Osteoblast (primary cell): ENCODE measurements around the gene U2AF2. TPM values are rescaled to one million over a fixed set of nuclear protein-coding genes. Genes with fewer than 3 reads are reported as not detected.

Experiments used
- DNase-seq: peaks from one replicate; pipeline ENCODE4 v3.0.0; 2011; ENCODE audit warnings: low spot score, mixed read lengths; ENCODE audit not compliant: insufficient read length; ENCODE audit errors: missing footprints
- H2AFZ ChIP-seq: 2 replicates; pipeline ENCODE4 v1.6.0; 2011; ENCODE audit warnings: mild to moderate bottlenecking, low read length
- H3K27ac ChIP-seq: 2 replicates; pipeline ENCODE4 v1.5.1; 2011; ENCODE audit warnings: mild to moderate bottlenecking, low read depth, low read length, moderate library complexity
- H3K27me3 ChIP-seq: 2 replicates; pipeline ENCODE4 v1.6.0; 2012; ENCODE audit warnings: mild to moderate bottlenecking, control low read depth, inconsistent platforms, low read length, moderate library complexity; ENCODE audit not compliant: insufficient read depth
- H3K36me3 ChIP-seq: 2 replicates; pipeline ENCODE4 v1.5.1; 2011; ENCODE audit warnings: mild to moderate bottlenecking, low read length, control low read depth, moderate library complexity; ENCODE audit not compliant: insufficient read depth
- H3K4me1 ChIP-seq: 2 replicates; pipeline ENCODE4 v1.5.1; 2011; ENCODE audit warnings: mild to moderate bottlenecking, low read length, control low read depth, moderate library complexity; ENCODE audit not compliant: insufficient read depth
- H3K4me2 ChIP-seq: 2 replicates; pipeline ENCODE4 v1.6.0; 2011; ENCODE audit warnings: mild to moderate bottlenecking, low read length; ENCODE audit not compliant: insufficient read depth
- H3K4me3 ChIP-seq: fragments of 200-600 bp; sonication (generic); 3 replicates; pipeline ENCODE4 v1.5.1; 2012; ENCODE audit warnings: mild to moderate bottlenecking, low read length, inconsistent platforms; ENCODE audit not compliant: insufficient read depth
- H3K79me2 ChIP-seq: 2 replicates; pipeline ENCODE4 v1.6.0; 2012; ENCODE audit warnings: mild to moderate bottlenecking, low read length, control low read depth, inconsistent platforms; ENCODE audit not compliant: insufficient read depth
- H3K9me3 ChIP-seq: 2 replicates; pipeline ENCODE4 v1.5.1; 2011; ENCODE audit warnings: low read depth, low read length, control low read depth
- H4K20me1 ChIP-seq: 2 replicates; pipeline ENCODE4 v1.6.0; 2012; ENCODE audit warnings: mild to moderate bottlenecking, low read length, control low read depth; ENCODE audit not compliant: insufficient read depth
- total RNA-seq: library from RNA; depleted of rRNA; stranded (reverse); fragments of >200 nt; gene quantifications from 2 replicates; pipeline ENCODE4 v1.2.3, GENCODE V29; 2012
- TF ChIP-seq, protein P1 (sequence below): IDR thresholded peaks from 2 replicates; pipeline ENCODE4 v1.5.1; 2011; ENCODE audit warnings: mild to moderate bottlenecking, low read depth, low read length, moderate library complexity; ENCODE audit errors: extremely low read depth

The U2AF2 gene
- total RNA-seq, 1 donor, result 70.2 TPM

DNA sequence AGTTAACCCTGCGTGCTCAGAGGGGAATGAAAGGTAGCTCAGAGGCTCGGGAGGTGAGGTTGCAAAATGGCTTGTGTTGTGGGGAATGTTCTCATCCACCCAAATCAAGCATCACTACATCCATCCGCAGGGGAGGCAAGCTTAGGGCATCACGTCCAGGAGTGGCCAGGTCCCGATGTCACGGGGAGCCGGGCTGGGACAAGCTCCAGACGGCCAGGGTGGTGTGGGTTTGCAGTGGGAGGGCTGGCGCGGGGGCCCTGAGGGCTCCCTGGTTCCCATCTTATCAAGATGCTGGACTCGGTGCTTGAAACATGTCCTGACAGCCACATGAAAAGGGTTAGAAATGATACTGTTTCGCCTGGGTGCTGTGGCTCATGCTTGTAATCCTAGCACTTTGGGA is 46.0 kb downstream of the U2AF2 start:
- no peaks in the 10 kb centered on the region for H3K79me2 ChIP-seq
- peaks cover 3% of the 10 kb centered on the region for H4K20me1 ChIP-seq
- no peak overlapping the region for H3K27ac ChIP-seq
- H2AFZ ChIP-seq, result no peak overlapping the region
- H3K27me3 ChIP-seq, result no peaks in the 10 kb centered on the region
- H3K4me3 ChIP-seq, result no peak overlapping the region
- H3K4me2 ChIP-seq, result no peak overlapping the region
- TF ChIP-seq, protein P1, sequence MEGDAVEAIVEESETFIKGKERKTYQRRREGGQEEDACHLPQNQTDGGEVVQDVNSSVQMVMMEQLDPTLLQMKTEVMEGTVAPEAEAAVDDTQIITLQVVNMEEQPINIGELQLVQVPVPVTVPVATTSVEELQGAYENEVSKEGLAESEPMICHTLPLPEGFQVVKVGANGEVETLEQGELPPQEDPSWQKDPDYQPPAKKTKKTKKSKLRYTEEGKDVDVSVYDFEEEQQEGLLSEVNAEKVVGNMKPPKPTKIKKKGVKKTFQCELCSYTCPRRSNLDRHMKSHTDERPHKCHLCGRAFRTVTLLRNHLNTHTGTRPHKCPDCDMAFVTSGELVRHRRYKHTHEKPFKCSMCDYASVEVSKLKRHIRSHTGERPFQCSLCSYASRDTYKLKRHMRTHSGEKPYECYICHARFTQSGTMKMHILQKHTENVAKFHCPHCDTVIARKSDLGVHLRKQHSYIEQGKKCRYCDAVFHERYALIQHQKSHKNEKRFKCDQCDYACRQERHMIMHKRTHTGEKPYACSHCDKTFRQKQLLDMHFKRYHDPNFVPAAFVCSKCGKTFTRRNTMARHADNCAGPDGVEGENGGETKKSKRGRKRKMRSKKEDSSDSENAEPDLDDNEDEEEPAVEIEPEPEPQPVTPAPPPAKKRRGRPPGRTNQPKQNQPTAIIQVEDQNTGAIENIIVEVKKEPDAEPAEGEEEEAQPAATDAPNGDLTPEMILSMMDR, result no peak
- no peaks in the 10 kb centered on the region for H3K9me3 ChIP-seq
- peak; percentile 61 for DNase-seq
- H3K4me1 ChIP-seq, result no peaks in the 10 kb centered on the region
- peaks cover 32% of the 10 kb centered on the region for H3K36me3 ChIP-seq

DNA sequence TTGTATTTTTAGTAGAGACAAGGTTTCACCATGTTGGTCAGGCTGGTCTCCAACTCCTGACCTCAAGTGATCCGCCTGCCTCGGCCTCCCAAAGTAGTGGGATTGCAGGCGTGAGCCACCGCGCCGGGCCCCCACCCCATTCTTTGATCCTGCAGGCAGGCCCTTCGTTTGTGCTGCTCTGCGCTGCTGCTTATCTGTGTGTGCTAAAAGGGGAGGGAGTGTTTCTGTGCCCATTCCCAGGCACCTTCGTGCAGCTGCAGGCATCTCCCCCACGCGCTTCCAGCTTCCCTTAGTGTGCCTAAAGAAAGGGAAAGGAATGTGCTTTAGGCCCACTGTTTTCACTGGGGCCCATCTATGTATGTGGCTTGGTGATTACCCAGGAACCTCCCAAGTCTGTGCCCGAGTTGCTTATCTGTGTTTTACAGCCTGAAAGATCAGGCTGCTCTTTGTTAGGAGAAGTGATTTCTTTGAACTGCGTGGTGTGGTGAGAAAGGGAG is 47.3 kb downstream of the U2AF2 start:
- TF ChIP-seq, protein P1, result no peak
- peak; percentile 83 for DNase-seq
- peaks cover 3% of the 10 kb centered on the region for H4K20me1 ChIP-seq
- no peak overlapping the region for H3K4me2 ChIP-seq
- H3K4me1 ChIP-seq, result no peaks in the 10 kb centered on the region
- H3K27ac ChIP-seq, result no peak overlapping the region
- H2AFZ ChIP-seq, result no peak overlapping the region
- no peaks in the 10 kb centered on the region for H3K79me2 ChIP-seq
- no peaks in the 10 kb centered on the region for H3K9me3 ChIP-seq
- no peak overlapping the region for H3K4me3 ChIP-seq
- peaks cover 20% of the 10 kb centered on the region for H3K36me3 ChIP-seq
- no peaks in the 10 kb centered on the region for H3K27me3 ChIP-seq

DNA sequence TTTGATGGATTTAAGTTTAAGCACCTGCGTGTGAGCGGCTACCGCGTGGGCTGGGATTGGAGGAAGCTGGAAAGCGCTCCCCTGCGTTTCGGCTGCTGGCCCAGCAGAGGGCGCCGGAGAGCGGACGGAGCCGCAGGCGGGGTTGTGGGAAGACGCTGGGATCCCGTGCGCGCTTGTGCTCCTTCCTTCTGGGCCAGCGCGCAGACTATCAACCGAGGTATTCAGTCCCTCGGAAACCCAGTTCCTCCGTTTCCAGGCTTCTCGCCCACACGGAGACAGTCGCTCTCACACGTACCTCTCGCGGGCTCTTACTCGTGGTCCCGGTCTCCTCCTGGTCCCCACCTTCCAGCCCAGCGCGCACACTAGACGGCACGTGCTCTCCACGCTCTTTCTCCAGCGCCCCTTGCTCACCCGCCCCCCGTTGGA is 49.0 kb downstream of the U2AF2 start:
- H3K27ac ChIP-seq, result no peak overlapping the region
- no peaks in the 10 kb centered on the region for H3K79me2 ChIP-seq
- no peak overlapping the region for H3K4me3 ChIP-seq
- H2AFZ ChIP-seq, result no peak overlapping the region
- peak; percentile 79 for DNase-seq
- TF ChIP-seq, protein P1, result peak; percentile 49
- H3K4me1 ChIP-seq, result no peaks in the 10 kb centered on the region
- H3K9me3 ChIP-seq, result no peaks in the 10 kb centered on the region
- peaks cover 3% of the 10 kb centered on the region for H4K20me1 ChIP-seq
- no peak overlapping the region for H3K4me2 ChIP-seq
- H3K27me3 ChIP-seq, result no peaks in the 10 kb centered on the region
- peaks cover 14% of the 10 kb centered on the region for H3K36me3 ChIP-seq

DNA sequence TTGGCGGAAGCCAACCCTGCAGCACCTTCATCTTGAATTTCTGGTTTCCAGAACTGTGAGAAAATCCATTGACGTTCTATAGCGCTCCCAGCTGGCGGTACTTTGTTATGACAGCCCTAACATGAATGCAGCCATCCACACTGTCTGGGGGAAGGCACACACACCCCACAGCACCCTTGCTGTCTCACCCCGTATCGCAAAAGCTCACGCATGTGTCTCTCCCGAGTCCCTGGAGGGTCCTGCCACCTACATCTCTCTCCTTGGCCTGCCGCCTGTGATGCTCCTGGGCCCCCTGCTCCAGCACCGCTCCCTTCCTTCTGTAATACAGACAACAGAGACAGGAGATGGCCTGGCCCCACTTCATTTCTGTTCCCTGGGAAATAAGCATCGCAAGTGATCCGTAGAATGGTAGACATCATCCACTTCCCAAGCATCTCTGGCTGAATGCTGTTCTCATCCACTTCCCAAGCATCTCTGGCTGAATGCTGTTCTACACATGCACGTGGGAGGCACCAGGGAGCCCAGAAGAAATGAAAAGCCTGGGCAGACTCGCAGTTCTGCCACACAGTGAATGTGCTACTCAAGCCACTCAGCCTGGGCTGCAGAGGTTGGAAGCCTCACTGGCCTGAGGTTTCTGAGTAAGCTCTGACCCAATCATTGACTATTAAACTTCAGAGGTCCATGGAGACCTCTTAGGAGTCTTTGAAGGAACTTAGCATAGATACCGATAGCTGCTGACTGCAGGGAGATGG is 49.8 kb downstream of the U2AF2 start:
- Histone ChIP-seq H2AFZ (no peak overlapping the region), H4K20me1 (peaks cover 3% of the 10 kb centered on the region), H3K27me3 (no peaks in the 10 kb centered on the region), H3K27ac (no peak overlapping the region), H3K36me3 (peaks cover 14% of the 10 kb centered on the region), H3K4me3 (no peak overlapping the region), H3K4me2 (no peak overlapping the region), H3K4me1 (no peaks in the 10 kb centered on the region), H3K79me2 (no peaks in the 10 kb centered on the region), H3K9me3 (no peaks in the 10 kb centered on the region)
- TF ChIP-seq, protein P1, result no peak
- DNase-seq, result peak; percentile 72
